Activated CD8-positive, alpha-beta memory T cell treated with anti-CD3 and anti-CD28 coated beads, Interleukin-2, amount 50 U/mL, for 24 hours (primary cell): ENCODE results near the gene SAMD11.

Experiments
- DNase-seq: peaks from one replicate; pipeline ENCODE4 v3.0.0-alpha.2; 2020; ENCODE audit errors: extremely low read depth

Gene SAMD11

DNA sequence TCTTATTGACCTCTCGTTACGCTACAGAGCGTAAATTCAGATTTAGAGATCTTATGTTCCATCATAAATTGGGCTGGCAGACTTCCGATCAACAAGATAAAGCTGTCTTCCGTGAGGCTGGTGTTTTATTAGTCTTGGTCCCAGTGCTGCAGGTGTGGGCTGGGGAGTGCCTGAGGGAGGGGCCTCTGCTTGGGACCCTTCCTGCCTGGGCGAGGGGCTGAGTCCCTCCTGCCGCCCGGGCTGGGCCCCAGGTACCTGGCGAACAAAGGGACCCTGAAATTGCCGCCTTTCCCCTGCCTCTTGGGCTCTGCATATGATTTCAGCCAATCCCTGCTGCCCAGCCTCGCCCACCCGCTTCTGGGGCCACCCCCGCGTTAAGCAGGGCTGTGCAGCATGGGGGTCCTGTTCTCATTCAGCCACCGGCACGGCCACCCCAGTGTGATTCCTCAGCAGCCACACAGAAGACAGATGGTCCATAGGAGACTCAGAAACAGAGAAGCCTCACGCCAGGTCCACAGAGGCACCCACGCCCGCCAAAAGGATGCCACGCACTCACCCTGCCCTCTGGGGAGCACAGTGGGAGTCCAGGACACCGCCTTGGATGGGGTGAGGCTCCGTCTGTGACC is 6.1 kb upstream of the SAMD11 start:
- no peak for DNase-seq

DNA sequence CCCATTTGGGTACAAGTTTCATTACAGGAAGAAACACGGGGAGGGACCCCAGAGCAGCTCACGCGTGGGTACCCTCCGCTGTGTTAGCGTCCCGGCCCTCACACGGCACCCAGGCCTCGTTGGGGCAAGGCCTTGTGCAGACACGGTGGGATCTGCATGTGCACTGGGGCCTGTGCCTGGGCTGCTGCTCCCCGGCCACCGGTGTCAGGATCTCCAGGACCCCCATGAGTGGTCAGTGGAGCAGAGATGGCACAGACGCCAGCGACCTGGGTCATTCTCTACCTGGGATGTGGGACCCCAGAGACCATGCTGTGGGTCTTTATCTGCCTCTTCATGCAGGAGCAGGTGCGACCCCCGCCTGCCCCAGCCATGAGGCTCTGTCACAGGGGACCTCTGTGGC is 5.4 kb upstream of the SAMD11 start:
- DNase-seq, result no peak

DNA sequence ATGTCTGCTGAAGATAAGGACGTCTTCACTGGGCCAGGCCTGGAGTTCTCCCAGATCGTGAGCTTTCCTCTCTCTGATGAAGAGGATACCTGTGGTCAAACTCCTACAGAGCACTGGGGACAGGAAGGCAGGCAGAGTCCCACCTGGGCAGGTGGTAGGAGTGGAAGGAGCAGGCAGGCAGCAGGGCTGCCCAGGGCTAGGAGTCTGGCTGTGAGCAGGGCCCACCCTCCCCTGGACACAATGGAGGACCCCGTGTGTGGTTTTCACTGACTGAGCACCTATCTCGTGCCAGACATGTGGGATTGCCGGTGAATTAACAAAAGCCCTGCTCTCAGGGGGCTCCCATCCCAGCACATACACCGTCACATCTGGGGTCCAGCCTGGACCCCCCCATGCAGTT is 4.9 kb upstream of the SAMD11 start:
- DNase-seq, result no peak

DNA sequence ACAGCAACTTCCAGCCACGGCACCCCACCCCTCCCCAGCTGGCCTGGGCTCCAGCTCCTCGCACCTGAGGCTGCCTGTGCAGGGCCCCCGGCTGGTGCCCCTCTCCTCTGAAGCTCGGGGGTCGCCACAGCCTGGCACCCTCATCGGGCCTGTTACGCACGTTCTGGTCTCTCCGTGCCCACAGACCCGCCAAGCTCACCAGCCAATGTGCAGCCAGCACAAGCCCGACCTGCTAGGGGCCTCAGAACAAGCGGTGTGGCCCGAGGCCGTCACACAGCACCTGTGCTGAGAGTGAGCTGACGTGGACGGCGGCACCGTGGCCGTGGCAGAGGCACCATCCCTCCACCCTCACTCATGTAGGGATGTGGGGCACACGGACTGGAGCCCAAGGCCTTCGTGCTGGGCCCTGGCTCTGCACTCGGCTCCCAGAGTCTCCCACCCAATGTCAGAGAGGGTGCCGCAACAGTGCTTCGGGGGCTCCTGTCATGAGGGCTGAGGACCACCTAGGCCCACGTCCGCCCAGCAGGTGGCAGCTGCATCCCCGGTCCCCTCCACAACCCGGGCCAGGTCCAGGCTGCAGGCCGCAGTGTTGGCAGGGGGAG is 4.4 kb upstream of the SAMD11 start:
- no peak for DNase-seq

DNA sequence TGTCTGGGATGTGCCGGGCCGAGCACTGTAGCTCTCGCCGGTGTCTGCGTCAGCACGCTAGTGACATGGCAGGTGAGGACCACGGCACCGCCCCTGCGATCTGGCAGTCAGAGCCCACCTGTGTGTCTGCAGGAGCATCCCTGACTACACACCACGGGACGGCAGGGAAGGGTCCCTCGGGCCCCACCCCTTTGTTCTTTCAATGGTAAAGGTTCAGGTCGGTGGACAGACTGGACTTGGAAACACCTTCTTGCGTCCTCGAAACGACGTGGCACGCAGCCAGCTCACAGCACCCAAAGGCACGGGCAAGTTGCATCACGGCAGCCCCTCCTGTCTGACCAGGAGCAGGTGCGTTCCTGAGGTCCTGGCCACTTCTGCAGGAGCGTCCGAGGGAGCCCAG is 3.7 kb upstream of the SAMD11 start:
- DNase-seq, result no peak

DNA sequence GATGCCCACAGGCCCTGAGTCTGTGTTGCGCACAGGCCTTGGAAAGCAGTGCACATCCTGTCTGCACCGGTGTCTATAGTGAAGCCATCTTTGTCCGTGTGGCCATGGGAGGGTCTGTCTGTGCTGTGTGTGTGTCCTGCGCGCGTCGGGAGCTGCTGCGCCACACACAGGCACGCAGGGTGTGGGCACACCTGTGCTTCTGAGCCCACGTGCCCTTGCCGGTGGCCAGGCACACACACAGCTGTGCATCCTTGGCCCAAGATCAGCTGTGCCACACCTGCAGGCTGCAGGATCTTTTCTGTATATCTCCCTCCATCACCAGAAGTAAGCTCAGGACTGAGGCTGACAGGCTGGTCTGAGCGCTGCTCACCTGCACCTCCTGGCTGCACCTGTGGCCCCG is 3.2 kb upstream of the SAMD11 start:
- no peak for DNase-seq

GRCh38 chr1:921011-921837 is 2.5 kb upstream of the SAMD11 start:
- no peak for DNase-seq

DNA sequence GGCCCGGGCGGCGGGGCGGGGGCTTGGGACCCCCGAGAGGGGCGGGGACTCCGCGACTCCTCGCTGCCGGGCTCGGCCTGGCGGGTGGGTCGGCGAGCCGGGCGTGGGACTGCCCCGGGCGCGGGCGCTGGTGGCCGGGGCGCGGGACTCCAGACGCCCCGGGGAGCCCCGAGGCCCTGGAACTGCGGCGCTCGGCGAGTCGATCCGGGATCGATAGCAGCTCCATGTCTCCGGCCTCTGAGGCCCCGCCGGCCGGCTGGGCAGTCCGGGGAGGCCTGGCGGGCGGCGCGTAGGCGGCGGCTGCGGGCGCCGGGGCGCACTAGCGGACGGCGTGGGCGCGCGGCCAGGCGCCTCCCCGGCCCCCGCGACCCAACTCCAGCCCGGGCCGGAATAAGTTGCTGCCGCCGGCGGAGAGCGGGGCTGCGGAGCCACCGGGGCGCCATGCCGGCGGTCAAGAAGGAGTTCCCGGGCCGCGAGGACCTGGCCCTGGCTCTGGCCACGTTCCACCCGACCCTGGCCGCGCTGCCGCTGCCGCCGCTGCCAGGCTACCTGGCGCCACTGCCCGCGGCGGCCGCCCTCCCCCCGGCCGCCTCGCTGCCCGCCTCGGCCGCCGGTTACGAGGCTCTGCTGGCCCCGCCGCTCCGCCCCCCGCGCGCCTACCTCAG is 400 bp downstream of the SAMD11 start:
- DNase-seq, result no peak

DNA sequence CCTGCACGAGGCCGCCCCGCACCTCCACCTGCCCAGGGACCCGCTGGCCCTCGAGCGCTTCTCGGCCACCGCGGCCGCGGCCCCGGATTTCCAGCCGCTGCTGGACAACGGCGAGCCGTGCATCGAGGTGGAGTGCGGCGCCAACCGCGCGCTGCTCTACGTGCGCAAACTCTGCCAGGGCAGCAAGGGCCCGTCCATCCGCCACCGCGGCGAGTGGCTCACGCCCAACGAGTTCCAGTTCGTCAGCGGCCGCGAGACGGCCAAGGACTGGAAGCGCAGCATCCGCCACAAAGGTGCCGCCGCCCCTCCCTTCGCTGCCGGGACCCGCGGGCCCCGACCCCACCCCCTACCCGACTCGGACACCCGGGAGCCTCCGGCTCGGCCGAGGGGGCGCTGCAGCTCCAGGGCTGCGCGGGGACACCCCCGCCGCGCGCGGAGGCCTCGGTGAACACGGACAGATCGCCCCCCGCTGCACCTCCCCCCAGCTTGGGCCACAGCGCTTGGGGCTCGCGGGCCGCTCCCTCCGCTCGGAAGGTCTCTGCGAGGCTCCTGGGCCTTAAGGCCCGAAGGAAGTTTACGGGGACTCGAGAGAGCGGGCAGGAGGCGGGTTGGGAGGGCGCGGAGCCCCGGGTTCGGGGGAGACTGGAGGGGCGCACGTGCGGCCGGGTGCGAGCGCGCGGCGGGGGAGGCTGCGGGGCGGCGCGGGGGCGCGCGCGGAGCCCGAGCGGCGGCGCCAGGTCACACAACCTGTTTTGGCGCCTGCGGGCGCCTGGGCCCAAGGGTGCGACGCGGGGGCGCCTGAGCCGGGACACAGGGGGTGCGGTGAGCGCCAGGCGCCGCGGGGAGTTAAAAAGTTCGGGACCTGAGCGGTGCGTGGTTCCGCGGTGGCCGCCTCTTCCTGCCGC is 1.2 kb downstream of the SAMD11 start:
- no peak for DNase-seq

DNA sequence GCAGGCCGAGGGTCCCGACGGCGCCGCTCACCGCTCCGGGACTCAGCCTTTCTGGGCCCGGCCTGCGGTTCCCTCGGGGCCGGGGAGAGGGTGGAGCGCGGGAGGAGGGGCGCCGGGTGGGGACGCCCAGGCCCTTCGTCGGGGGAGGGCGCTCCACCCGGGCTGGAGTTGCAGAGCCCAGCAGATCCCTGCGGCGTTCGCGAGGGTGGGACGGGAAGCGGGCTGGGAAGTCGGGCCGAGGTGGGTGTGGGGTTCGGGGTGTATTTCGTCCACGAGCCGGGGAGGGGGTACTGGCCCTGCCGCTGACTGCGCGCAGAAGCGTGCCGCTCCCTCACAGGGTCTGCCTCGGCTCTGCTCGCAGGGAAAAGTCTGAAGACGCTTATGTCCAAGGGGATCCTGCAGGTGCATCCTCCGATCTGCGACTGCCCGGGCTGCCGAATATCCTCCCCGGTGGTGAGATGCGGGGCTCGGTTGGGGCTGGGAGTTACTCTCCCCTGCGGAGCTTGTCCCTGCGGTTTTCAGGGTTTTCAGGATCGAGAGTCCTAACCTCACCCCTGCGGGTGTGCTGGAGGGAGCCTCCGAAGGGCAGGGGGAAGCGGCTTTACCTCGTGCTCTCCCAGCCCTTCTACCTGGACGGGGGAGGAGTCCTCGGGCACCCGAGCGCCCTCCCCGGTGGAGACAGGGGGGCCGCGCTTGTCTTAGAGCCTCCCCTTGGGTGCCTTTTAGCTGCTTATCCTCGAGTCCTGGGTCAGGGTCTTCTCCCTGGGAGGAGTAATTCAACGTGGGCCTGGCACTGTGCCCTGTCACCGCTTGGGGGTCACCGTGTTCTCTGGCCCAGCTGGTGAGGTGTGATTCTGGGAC is 2.1 kb downstream of the SAMD11 start:
- DNase-seq, result no peak

DNA sequence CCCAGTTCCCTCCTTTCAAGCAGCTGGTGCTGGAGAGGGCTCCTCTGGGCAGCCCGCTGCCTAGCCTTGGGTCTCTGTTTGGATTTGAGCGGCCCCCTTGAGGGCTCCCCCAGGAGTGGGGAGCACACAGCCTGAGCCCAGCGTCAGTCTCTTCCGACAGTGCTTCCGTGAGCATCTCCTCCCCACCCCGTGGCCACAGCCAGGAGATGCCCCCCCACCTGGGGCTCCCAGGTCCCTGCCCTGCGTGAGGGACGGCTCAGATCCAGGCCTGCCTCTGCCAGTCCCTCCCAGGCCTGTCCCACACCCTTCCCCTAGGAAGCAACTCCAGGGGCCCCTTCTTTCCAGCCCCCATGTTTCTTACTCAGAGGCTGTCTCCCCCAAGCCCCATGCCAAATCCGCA is 3.5 kb downstream of the SAMD11 start:
- no peak for DNase-seq

- no peak for DNase-seq
These were observed 4.0 kb downstream of the SAMD11 start for GRCh38 chr1:927748-928147.

DNA sequence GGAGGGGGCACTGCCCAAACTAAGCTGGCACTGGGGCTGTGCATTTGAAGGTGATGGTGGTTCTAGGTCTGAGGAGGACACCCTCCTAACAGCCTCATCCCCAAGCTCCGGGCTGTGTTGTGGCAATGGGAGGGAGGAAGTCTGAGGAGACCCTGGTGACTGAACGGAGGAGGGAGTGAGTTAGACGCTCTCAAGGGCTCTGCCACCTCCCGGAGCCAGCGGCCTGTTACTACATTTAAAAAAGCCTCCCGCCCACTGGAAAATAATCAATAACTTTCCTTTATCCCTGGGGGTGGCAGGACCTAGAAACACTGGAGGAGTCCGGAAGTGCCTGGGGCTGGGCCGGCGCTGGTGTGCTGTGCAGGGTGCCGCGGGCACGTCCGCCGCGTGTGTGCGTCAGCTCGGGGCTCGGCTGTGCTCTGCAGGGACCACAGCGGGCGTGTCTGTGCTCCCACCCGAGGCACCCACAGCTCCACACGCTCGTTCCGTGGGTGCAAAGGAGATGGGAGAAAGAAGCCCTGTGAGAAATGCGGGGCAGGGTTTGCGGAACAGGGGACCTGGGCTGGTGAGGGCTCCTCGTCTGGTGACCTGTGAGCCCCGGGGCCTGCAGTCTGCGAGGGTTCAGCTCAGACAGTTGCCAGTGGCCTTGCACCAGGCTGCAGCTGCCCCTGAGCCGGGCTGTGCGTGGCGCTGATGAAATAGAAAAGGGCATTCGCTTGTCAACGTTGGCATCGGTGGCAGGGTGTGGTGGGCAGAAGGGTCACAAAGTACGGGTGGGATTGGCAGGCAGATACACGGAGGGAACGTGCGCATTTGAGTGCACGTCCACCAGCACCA is 5.3 kb downstream of the SAMD11 start:
- DNase-seq, result no peak

- DNase-seq, result no peak
These were observed 6.2 kb downstream of the SAMD11 start for GRCh38 chr1:929712-930632.

DNA sequence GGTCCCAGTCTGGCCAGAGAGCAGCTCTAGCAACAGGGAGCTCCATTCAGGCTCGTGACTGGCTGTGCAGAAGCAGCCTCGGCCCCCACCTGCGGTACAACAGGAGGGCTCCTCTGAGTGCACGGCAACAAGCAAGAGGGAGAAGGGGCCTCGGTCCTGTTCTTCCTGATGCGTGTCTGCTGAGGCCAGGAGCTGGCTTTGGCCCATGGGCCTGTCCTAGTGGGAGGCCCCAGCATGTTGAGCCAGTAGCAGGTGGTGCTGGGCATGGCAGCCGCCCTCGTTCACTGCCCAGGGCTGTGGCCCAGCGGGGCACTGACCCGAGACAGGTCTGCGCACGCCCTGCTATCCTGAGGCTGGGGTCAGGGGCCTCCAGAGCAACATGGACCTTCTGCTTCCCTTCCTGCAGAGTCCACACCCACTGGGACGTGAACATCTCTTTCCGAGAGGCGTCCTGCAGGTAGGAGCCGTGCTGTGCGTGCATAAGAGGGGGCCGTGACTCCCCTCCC is 7.0 kb downstream of the SAMD11 start:
- no peak for DNase-seq

DNA sequence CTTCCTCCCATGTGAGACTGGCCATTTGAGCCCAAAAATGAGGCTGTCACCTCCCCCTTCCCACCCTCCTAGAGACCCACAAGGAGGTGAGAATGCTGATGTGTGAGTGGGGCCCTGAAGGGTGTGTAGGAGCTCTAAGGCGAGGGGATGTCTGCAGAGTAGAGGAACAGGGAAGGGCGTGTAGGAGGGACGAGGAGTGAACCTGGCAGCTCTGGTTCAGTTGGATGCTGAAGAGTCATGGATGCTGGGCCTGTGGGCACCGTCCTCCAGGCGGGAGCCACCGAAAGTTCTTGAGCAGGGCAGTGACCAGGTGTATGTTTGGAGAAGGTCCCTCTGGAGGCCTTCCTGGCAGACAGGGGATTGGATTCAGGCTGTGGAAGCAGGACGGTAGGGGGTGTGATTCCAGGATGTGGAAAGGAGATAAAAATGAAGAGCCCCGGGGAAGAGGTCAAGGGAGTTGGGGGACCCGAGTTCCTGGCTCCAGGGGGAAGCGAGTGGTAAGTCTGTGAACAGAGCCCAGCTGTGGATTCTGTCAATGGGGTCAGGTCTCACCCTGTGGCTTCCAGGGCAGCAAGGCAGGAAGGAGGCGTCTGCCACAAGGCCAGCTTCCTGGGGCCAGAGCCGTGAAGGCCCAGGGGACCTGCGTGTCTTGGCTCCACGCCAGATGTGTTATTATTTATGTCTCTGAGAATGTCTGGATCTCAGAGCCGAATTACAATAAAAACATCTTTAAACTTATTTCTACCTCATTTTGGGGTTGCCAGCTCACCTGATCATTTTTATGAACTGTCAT is 7.9 kb downstream of the SAMD11 start:
- DNase-seq, result no peak

DNA sequence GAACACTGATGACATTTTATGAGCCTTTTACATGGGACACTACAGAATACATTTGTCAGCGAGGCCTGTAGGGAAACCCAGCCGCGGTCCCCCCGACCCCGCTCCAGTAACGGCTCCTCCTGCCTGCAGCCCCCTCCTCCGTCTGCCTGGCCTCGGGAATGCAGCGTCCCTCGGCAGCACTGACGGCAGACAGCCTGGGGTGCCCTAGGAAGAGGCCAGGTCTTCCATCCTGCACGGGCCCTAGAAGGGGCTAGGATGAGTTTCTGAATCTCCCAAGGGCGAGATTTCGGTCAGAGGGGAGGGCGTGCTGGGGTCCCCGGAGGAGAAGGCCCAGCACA is 8.4 kb downstream of the SAMD11 start:
- DNase-seq, result no peak
